Ishikawa (cell line): ENCODE measurements around the gene TELO2.

Experiments used
- CREB1 ChIP-seq: IDR thresholded peaks from 2 replicates; pipeline ENCODE4 v1.6.1; 2012; ENCODE audit warnings: low read depth
- MAX ChIP-seq: IDR thresholded peaks from 2 replicates; pipeline ENCODE4 v1.6.1; 2012
- NFIC ChIP-seq: IDR thresholded peaks from 2 replicates; pipeline ENCODE4 v1.6.1; 2012
- RAD21 ChIP-seq: IDR thresholded peaks from 2 replicates; pipeline ENCODE4 v1.6.1; 2012; ENCODE audit warnings: low read depth
- TAF1 ChIP-seq: IDR thresholded peaks from 2 replicates; pipeline ENCODE4 v1.6.1; 2012; ENCODE audit warnings: low read depth, mild to moderate bottlenecking
- TCF12 ChIP-seq: IDR thresholded peaks from 2 replicates; pipeline ENCODE4 v1.6.1; 2012; ENCODE audit warnings: low read depth

- TF ChIP-seq CREB1 (no peak), RAD21 (no peak), MAX (no peak), TCF12 (no peak), TAF1 (no peak), NFIC (no peak)
Observed at GRCh38 chr16:1537763-1538289, 44.7 kb downstream of the TELO2 start.
